ENCODE measurements around the gene CACNA1B.
"Not testable (repeated sequence)": the region's sequence is repeated elsewhere in the genome, so short reads cannot be mapped to it uniquely, and the experiment has no call there.

CACNA1B gene

GRCh38 chr9:138103111-138103848 lies 225.7 kb downstream of the CACNA1B start:
- FAIRE-seq, result no peak

GRCh38 chr9:138103849-138104206 lies 226.2 kb downstream of the CACNA1B start:
- DNase-seq (ENCODE audit: extremely low spot score, insufficient read length, low read depth) (no peak), FAIRE-seq (no peak)

More at GRCh38 chr9:138103111-138103848, 225.7 kb downstream of the CACNA1B start:
- DNase-seq (ENCODE audit: extremely low spot score, insufficient read length, low read depth), result no peak

- no peak for FAIRE-seq
Measured at GRCh38 chr9:138104251-138105122, 226.9 kb downstream of the CACNA1B start.

GRCh38 chr9:138105123-138105415 lies 227.5 kb downstream of the CACNA1B start:
- DNase-seq (ENCODE audit: extremely low spot score, insufficient read length, low read depth) (no peak), FAIRE-seq (no peak)

More at GRCh38 chr9:138104251-138105122, 226.9 kb downstream of the CACNA1B start:
- DNase-seq (ENCODE audit: extremely low spot score, insufficient read length, low read depth), result no peak

GRCh38 chr9:138105561-138106505 lies 228.3 kb downstream of the CACNA1B start:
- FAIRE-seq (no peak), DNase-seq (ENCODE audit: extremely low spot score, insufficient read length, low read depth) (no peak)

DNA sequence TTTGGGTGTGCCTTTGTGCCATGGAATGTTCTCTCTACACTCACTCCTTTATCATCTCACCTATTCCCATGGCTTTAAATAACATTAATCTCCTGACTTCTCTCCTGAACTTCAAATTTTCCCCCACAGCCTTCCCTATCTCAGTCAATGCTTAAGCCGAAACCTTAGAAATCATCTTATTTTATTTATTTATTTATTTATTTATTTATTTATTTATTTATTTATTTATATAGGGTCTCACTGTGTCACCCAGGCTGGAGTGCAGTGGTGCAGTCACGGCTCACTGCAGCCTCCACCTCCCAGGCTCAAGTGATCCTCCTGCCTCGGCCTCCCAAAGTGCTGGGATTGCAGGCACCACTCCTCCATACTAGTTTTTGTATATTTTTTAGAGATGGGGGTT lies 229.5 kb downstream of the CACNA1B start:
- not testable (repeated sequence) for DNase-seq (ENCODE audit: extremely low spot score, insufficient read length, low read depth); FAIRE-seq

DNA sequence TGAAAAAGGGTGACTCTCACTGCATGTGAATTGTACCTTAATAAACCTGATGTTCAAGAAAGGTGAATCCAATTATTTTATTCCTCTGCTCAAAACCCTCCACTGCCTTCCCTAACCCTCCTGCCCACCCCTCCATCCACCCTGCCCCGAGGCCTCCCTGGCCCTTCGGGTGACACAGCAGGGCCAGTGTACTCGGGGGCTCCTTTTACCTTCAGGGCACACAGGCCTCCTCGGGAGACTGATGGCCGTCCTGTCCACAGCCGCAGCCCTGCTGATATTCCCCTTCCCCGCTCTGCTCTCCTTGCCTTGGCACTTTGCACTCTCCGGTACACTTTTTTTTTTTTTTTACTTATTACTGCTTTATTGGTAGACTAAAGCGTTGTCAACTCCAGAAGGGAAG lies 234.0 kb downstream of the CACNA1B start:
- DNase-seq (ENCODE audit: extremely low spot score, insufficient read length, low read depth) (no peak), FAIRE-seq (no peak)

- DNase-seq (ENCODE audit: extremely low spot score, insufficient read length, low read depth) (no peak), FAIRE-seq (no peak)
Measured at GRCh38 chr9:138112090-138112748, 234.6 kb downstream of the CACNA1B start.

DNA sequence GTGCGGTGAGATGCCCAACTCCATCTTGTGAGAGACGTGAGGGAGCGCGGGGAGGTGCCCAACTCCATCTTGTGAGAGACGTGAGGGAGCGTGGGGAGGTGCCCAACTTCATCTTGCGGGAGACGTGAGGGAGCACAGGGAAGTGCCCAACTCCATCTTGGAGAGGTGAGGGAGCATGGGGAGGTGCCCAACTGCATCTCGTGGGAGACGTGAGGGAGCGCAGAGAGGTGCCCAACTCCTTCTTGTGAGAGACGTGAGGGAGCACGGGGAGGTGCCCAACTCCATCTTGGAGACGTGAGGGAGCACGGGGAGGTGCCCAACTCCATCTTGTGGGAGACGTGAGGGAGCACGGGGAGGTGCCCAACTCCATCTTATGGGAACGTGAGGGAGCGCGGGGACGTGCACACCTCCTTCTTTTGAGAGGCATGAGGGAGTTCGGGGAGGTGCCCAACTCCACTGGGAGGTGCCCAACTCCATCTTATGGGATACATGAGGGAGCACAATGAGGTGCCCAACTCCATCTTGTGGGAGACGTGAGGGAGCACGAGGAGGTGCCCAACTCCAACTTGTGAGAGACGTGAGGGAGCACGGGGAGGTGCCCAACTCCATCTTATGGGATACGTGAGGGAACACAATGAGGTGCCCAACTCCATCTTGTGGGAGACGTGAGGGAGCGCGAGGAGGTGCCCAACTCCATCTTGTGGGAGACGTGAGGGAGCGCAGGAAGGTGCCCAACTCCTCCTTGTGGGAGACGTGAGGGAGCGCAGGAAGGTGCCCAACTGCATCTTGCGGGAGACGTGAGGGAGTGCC lies 235.4 kb downstream of the CACNA1B start:
- no peak for DNase-seq (ENCODE audit: extremely low spot score, insufficient read length, low read depth)

DNA sequence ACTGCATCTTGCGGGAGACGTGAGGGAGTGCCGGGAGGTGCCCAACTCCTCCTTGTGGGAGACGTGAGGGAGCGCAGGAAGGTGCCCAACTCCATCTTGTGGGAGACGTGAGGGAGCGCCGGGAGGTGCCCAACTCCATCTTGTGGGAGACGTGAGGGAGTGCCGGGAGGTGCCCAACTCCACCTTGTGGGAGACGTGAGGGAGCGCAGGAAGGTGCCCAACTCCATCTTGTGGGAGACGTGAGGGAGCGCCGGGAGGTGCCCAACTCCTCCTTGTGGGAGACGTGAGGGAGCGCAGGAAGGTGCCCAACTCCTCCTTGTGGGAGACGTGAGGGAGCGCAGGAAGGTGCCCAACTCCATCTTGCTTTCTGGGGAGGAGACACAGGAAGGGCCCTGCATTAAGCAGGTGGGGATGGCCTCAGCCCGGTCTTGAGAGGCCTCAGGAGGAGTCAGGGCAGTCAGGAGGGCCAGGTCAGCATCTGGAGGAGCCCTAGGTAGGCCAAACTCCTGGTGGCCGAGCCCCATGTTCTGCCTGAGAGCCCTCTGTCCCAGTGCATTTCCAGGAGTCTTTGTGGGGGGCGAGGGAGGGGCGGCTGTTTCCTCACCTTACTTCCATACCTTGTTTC lies 236.2 kb downstream of the CACNA1B start:
- not testable (repeated sequence) for FAIRE-seq; DNase-seq (ENCODE audit: extremely low spot score, insufficient read length, low read depth)

More for the DNA sequence above, 235.4 kb downstream of the CACNA1B start:
- no peak for FAIRE-seq

DNA sequence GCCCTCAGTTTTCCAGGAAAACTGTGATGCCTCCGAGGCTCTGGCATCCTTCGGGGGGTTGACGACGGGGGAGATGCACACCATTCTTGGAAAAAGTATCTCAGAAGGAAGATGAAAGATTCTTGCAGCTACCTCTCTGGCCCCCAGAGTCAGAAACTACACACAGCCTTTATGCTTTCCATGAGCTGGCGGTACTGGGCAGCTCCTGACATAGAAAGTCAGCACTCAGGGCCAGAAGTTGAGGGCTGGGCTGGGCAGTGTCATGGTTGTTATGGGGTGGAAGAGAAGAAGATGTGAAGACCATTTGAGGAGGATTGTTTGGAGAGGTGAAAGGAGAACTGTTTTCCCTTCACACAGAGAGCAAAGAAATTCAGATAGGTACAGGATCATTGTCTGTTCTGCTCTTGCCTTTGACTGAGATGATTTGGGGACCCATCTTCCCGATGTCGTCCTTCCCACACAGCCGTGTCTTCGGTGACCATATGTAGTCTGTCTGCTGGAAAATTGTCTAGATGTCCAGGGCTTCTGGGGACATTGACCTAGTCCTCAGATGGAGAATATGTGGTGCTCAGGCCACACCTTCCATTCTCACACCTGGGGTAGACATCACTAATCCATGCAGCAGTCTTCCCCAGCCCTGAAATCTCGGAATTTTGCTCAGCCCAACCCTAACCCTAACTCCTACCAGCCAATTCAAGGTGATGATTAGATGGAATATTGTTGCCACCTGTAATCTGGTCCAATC lies 237.1 kb downstream of the CACNA1B start:
- DNase-seq (ENCODE audit: extremely low spot score, insufficient read length, low read depth) (no peak), FAIRE-seq (no peak)

DNA sequence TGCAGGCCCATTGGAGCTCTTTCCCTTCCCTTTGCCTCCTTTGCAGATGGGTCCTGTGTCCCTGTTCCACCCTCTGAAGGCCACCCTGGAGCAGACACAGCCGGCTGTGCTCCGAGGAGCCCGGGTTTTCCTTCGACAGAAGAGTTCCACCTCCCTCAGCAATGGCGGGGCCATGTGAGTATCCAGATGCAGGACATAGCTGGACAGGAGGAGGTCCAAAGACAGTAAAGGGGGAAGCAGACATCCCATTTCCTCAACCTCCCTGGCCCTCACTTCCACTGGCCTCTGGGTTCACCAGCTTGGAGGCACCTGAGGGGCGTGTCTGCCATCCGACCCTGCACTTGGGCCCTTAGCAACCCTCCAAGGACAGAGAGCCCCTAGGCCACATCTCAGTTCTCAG lies 237.9 kb downstream of the CACNA1B start:
- DNase-seq (ENCODE audit: extremely low spot score, insufficient read length, low read depth) (no peak), FAIRE-seq (no peak)

GRCh38 chr9:138116521-138116920 lies 238.9 kb downstream of the CACNA1B start:
- DNase-seq (ENCODE audit: extremely low spot score, insufficient read length, low read depth), result no peak
- FAIRE-seq, result no peak

DNA sequence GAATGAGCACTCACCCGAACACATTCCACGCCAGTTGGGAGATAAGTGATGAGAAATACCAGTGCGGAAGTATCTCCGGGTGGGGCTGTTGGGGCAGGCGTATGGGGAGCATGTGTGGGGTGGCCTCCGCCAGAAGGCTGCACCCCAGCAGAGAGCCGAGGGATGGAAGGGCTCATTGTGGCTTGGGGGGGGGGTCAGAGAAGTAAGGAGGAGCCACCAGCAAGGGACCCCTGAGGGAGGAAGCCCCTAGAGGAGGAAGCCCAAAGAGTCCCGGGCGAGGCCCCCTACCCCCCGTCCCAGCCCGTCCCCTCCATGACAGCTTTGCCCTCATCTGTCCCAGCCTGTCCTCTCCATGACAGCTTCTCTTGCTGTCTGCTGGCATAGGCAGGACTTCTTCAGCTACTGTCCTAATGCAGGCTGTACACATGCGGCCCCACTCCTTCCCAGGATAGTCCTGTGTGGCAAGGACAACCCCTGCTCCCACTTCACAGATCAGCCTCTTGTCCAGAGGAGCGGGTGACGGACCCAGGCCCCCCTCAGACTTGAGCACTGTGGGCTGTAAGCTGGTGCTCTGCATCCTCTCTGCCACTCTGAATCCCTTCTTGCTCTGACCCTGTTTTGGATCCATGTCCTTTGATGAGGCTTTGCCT lies 239.6 kb downstream of the CACNA1B start:
- DNase-seq (ENCODE audit: extremely low spot score, insufficient read length, low read depth) (no peak), FAIRE-seq (no peak)

GRCh38 chr9:138117836-138118235 lies 240.3 kb downstream of the CACNA1B start:
- no peak for DNase-seq (ENCODE audit: extremely low spot score, insufficient read length, low read depth)
- FAIRE-seq, result no peak

GRCh38 chr9:138118601-138119071 lies 241.1 kb downstream of the CACNA1B start:
- no peak for DNase-seq (ENCODE audit: extremely low spot score, insufficient read length, low read depth)
- no peak for FAIRE-seq

All from GM18507 (cell line).